Measurements from ENCODE around the gene PXYLP1. TPM values are rescaled to one million over a fixed set of nuclear protein-coding genes. Genes with fewer than 3 reads are reported as not detected.

Gene PXYLP1
- total RNA-seq, 1 donor, result 6.5 TPM

GRCh38 chr3:141235661-141236171 is 4.1 kb downstream of the PXYLP1 start:
- no peak for DNase-seq (ENCODE audit: insufficient read length, low spot score, missing footprints)
- H3K79me2 ChIP-seq (ENCODE audit: insufficient read depth, low read length), result no peaks in the 10 kb centered on the region
- no peaks in the 10 kb centered on the region for H4K20me1 ChIP-seq (ENCODE audit: insufficient read depth, low read length)
- H2AFZ ChIP-seq (ENCODE audit: low read length), result no peak overlapping the region
- TF ChIP-seq CTCF (IDR thresholded peaks at IDR 0.05; ENCODE audit: extremely low read depth, low read depth, low read length), result no peak
- no peak overlapping the region for H3K27ac ChIP-seq (ENCODE audit: low read depth, low read length)
- H3K27me3 ChIP-seq (ENCODE audit: insufficient read depth, low read length), result no peaks in the 10 kb centered on the region
- no peak overlapping the region for H3K4me3 ChIP-seq (ENCODE audit: insufficient read depth, low read length)
- H3K4me2 ChIP-seq (ENCODE audit: insufficient read depth, low read length), result no peak overlapping the region
- H3K4me1 ChIP-seq (ENCODE audit: insufficient read depth, low read length), result peaks cover 18% of the 10 kb centered on the region
- no peaks in the 10 kb centered on the region for H3K9me3 ChIP-seq (ENCODE audit: low read depth, low read length)
- no peaks in the 10 kb centered on the region for H3K36me3 ChIP-seq (ENCODE audit: insufficient read depth, low read length)

GRCh38 chr3:141236361-141236760 is 4.7 kb downstream of the PXYLP1 start:
- TF ChIP-seq CTCF (IDR thresholded peaks at IDR 0.05; ENCODE audit: extremely low read depth, low read depth, low read length), result no peak
- Histone ChIP-seq H3K36me3 (ENCODE audit: insufficient read depth, low read length) (no peaks in the 10 kb centered on the region), H3K9me3 (ENCODE audit: low read depth, low read length) (no peaks in the 10 kb centered on the region), H4K20me1 (ENCODE audit: insufficient read depth, low read length) (no peaks in the 10 kb centered on the region), H3K79me2 (ENCODE audit: insufficient read depth, low read length) (no peaks in the 10 kb centered on the region), H3K4me1 (ENCODE audit: insufficient read depth, low read length) (peaks cover 19% of the 10 kb centered on the region), H3K4me2 (ENCODE audit: insufficient read depth, low read length) (no peak overlapping the region), H3K27me3 (ENCODE audit: insufficient read depth, low read length) (no peaks in the 10 kb centered on the region), H3K27ac (ENCODE audit: low read depth, low read length) (no peak overlapping the region), H3K4me3 (ENCODE audit: insufficient read depth, low read length) (no peak overlapping the region), H2AFZ (ENCODE audit: low read length) (no peak overlapping the region)
- no peak for DNase-seq (ENCODE audit: insufficient read length, low spot score, missing footprints)

- Histone ChIP-seq H3K9me3 (ENCODE audit: low read depth, low read length) (no peaks in the 10 kb centered on the region), H3K79me2 (ENCODE audit: insufficient read depth, low read length) (no peaks in the 10 kb centered on the region), H4K20me1 (ENCODE audit: insufficient read depth, low read length) (no peaks in the 10 kb centered on the region), H3K4me2 (ENCODE audit: insufficient read depth, low read length) (no peak overlapping the region), H3K27me3 (ENCODE audit: insufficient read depth, low read length) (no peaks in the 10 kb centered on the region), H3K36me3 (ENCODE audit: insufficient read depth, low read length) (no peaks in the 10 kb centered on the region), H3K4me3 (ENCODE audit: insufficient read depth, low read length) (no peak overlapping the region), H3K27ac (ENCODE audit: low read depth, low read length) (no peak overlapping the region), H3K4me1 (ENCODE audit: insufficient read depth, low read length) (peaks cover 24% of the 10 kb centered on the region), H2AFZ (ENCODE audit: low read length) (no peak overlapping the region)
- no peak for TF ChIP-seq CTCF (IDR thresholded peaks at IDR 0.05; ENCODE audit: extremely low read depth, low read depth, low read length)
- DNase-seq (ENCODE audit: insufficient read length, low spot score, missing footprints), result no peak
These were observed 6.3 kb downstream of the PXYLP1 start for GRCh38 chr3:141237701-141238521.

GRCh38 chr3:141239511-141240281 is 8.1 kb downstream of the PXYLP1 start:
- Histone ChIP-seq H3K4me3 (ENCODE audit: insufficient read depth, low read length) (no peak overlapping the region), H3K9me3 (ENCODE audit: low read depth, low read length) (no peaks in the 10 kb centered on the region), H3K4me1 (ENCODE audit: insufficient read depth, low read length) (peaks cover 29% of the 10 kb centered on the region), H4K20me1 (ENCODE audit: insufficient read depth, low read length) (no peaks in the 10 kb centered on the region), H3K79me2 (ENCODE audit: insufficient read depth, low read length) (no peaks in the 10 kb centered on the region), H2AFZ (ENCODE audit: low read length) (peak overlapping the region; percentile 18), H3K27me3 (ENCODE audit: insufficient read depth, low read length) (no peaks in the 10 kb centered on the region), H3K27ac (ENCODE audit: low read depth, low read length) (no peak overlapping the region), H3K4me2 (ENCODE audit: insufficient read depth, low read length) (no peak overlapping the region), H3K36me3 (ENCODE audit: insufficient read depth, low read length) (no peaks in the 10 kb centered on the region)
- DNase-seq (ENCODE audit: insufficient read length, low spot score, missing footprints), result no peak
- no peak for TF ChIP-seq CTCF (IDR thresholded peaks at IDR 0.05; ENCODE audit: extremely low read depth, low read depth, low read length)

Measured in osteoblast (primary cell).